Germinal center (tissue), 1 donor: ENCODE data around the gene LZTR1.
"Not testable (repeated sequence)": the region's sequence is repeated elsewhere in the genome, so short reads cannot be mapped to it uniquely, and the experiment has no call there.

ENCODE experiments used
- DNase-seq: peaks from one replicate; pipeline ENCODE4 v3.0.0; 2012; ENCODE audit warnings: mixed read lengths, low spot score

LZTR1 gene

DNA sequence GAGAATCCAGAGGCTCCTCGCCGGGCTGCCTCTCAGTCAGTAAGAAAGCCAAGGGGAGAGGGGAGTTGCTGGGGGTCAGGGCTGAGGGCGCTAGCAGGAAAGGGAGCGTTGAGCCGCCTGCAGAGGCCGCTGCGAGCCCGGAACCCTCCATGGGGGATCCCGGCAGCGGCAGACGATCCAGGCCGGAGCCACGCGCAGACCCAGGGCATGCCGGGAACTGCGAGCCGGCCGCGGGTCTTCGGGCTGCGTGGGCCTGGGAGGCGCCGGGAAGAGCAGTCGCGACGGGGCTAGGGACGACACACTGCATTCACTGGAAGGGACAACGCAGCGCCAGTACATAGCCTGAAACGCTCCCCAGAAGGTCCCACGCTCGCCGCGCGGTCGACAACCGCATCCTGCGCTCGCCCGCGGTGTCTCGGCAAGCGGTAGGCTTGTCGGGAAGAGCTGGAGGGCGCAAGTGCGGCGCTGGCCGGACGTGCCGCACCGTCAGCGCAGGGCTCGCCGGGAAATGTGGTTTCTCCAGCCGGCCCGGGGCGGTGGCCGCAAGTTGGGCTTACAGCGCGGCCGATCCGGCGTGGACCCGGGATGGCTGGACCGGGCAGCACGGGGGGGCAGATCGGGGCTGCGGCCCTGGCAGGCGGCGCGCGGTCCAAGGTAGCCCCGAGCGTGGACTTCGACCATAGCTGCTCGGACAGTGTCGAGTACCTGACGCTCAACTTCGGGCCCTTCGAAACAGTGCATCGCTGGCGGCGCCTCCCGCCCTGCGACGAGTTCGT, at the start of gene LZTR1:
Gene LZTR1, plus strand, starts transcription at position 511 of the 776 bp plus-strand sequence. Its CDS starts 75 bp downstream, at position 586.
- DNase-seq: peak; percentile 75

- no peak for DNase-seq
Observed at GRCh38 chr22:20933910-20934309, 48.2 kb upstream of the LZTR1 start.

DNA sequence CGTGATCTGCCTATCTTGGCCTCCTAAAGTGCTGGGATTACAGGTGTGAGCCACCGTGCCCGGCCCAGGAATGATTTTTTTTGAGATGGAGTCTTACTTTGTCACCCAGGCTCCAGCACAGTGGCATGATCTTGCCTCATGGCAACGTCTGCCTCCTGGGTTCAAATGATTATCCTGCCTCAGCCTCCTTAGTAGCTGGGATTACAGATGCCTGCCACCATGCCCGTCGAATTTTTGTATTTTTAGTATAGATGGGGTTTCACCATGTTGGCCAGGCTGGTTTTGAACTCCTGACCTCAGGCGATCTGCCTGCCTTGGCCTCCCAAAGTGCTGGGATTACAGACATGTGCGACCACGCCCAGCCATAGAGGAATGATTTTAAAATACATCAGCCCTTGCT, 47.0 kb upstream of the LZTR1 start:
- not testable (repeated sequence) for DNase-seq

DNA sequence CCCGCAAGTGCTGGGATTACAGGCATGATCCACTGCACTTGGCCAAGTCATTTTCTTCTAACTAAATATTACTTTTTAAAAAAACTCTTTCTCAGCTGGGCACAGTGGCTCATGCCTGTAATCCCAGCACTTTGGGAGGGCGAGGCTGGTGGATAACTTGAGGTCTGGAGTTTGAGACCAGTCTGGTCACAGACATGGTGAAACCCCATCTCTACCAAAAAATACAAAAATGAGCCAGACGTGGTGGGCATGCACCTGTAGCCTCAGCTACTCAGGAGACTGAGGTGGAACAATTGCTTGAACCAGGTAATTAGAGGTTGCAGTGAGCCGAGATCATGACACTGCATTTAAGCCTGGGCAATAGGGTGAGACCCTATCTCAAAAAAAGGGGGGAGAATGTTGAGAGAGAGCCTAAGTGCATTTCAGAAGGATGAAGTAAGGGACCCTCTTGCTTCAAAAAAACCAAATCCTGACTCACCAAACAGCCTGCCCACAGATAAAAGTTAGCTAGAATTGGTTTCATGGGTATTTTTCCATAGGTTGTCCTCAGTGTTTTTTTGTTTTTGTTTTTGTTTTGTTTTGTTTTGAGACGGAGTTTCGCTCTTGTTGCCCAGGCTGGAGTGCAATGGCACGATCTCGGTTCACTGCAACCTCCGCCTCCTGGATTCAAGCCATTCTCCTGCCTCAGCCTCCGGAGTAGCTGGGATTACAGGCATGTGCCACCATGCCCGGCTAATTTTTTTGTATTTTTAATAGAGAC, 46.1 kb upstream of the LZTR1 start:
- not testable (repeated sequence) for DNase-seq

DNA sequence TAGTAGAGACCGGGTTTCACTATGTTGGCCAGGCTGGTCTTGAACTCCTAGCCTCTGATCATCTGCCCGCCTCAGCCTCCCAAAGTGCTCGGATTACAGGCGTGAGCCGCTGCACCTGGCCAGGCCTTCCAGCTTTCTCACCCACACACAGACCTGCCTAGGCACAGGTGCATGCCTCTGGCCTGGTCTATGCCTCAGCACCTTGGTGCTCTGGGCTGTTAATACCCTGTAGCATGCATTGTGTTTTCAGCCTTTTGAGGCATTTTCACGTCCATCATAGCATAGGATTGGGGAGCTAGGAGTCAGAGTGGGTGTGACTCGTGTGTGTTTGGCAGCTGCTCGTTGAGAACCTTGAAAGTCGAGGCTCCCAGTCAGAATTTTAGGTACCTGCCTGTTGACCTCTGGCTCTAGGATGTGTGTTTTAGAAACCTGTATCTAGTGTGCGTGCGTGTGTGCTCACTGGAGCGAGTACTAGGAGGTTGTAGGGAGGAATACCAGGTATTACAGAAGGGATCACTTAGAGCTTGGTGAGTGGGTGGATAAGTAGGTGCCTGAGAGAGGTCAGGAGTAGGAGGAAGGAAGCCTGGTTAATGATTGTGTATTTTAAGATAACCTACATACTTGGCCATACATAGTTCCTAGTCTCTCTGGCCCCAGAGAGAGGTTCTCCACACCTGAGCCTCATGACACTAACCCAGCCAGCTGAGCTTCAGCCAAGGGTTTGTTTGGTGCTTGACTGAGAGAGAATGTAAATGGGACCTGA, 44.9 kb upstream of the LZTR1 start:
- no peak for DNase-seq

DNA sequence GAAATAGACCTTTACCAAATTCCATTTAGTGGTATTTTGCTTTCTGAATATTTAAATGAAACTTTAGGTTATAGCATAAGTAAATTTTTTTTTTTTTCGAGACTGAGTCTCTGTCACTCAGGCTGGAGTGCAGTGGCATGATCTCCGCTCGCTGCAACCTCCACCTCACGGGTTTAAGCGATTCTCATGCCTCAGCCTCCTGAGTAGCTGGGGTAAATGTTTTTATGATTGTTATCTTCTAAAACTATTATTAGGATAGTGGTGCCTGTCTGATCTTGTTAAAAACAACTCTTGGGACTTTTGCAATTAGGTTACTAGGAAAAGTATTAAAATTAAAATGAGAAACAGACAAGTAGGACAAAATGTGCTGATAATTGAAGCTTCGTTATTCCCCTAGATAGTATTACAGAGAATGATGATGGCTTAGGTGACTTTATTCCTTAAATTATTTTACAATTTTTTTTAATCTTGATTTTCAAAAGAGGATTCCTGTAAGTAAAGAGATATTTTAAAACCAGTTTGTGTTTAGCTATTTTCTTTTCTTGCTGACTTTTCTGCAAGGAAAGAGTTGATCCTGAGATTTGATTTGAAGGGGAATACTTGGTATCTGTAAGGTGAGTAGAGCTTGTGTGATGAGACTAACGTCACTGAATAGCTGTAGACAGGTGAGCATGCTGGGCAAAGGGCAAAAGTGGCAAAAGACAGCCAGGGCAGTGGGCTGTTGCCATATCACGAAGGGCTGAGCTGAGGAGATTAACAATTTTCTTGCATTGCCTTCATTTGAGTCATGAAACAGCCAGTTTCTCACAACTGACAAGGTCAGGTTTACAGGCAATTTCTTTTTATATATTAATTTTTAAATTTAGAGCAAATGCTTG, 44.1 kb upstream of the LZTR1 start:
- no peak for DNase-seq

GRCh38 chr22:20939457-20940185, 42.5 kb upstream of the LZTR1 start:
- DNase-seq: not testable (repeated sequence)

DNA sequence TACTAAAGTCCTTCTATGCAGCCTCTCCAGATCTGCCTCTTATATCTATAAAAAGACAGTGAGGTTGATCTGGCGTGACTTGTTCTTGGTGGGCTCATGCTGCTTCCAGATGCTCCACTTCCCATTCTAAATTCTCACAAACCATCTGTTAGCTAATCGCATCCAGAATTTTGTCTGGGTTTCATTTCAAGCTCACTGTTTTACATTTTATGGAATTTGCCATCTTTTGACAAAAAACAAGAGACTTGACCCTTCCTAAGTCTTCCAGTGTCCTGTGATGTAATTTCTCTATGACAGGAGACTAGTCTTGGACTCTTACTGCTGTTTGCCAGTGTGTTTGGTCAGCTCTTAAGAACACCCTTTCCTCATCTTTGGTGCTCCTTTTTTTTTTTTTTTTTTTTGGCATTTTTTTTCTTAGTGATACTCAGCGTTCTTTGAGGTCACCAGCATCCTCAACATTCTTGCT, 41.9 kb upstream of the LZTR1 start:
- no peak for DNase-seq

- DNase-seq: no peak
Observed at GRCh38 chr22:20940904-20941385, 41.2 kb upstream of the LZTR1 start.

- not testable (repeated sequence) for DNase-seq
Observed at GRCh38 chr22:20942203-20942902, 39.7 kb upstream of the LZTR1 start.

DNA sequence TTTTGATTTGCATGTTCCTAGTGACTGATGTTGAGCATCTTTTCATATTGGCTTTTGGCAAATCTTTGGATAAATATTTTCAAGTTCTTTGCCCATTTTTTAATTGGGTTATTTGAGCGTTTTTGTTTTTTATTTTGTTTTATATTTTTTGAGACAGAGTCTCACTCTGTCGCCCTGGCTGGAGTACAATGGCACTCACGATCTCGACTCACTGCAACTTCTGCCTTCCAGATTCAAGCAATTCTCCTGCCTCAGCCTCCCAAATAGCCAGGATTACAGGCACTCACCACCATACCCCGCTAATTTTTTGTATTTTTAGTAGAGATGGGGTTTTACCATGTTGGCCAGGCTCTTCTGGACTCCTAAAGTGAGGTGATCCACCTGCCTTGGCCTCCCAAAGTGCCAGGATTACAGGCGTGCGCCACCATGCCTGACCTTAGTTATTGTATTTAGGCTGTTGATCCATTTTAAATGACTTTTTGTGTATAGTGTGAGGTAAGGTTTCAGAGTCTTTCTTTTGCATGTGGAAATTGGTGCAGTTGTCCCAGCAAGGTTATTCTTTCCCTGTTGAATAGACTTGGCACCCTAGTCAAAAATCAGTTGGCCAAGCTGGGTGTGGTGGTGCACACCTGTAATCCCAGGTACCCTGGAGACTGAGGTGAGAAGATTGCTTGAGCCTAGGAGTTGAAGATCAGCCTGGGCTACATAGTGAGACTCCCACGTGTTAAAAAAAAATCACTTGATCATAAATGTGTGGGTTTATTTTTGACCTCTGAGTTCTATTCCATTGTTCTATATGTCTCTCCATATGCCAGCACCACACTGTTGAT, 38.8 kb upstream of the LZTR1 start:
- no peak for DNase-seq

- DNase-seq: no peak
Observed at GRCh38 chr22:20944042-20944441, 38.1 kb upstream of the LZTR1 start.

GRCh38 chr22:20945578-20945934, 36.5 kb upstream of the LZTR1 start:
- no peak for DNase-seq

DNA sequence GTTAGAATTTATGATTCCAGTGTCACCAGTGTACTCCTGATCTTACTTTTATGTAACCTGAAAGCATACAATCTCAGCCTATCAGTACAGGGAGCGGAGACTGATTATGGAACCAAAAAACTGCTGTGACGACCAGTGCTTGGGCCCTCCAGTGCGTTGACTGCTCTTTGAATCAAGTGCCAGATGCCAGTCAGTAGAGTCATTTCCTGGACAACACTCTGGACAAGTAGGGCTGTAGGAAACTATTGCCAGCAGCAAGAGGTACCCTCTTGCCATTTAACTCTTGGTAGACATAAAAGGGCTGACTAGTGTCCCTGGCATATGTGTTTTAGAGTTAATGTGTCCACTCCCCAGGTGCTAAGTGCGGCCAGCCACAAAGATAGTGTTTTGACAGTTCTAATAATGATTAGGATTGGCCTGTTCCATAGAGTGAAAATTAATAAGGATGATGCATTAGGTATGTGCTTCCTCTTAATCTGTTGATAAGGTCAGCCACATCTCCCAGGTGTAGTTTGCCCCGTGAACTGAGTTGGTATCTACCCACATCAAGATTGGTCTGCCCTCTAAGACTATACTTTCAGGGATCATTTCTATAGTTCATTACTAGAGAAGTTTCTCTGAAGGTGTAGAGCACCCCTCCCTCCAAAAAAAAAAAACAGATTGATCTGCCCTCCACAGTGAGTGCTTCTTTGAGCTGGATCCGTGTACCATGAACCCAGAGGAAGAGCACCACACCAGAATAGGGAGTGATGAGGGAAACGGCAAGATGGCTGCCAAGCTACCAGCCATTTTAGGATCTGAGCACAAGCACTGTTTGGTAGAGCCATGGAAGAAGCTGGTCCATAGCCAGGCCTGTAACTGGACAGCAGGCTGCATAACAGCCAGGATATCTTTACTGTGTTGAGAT, 35.8 kb upstream of the LZTR1 start:
- no peak for DNase-seq

GRCh38 chr22:20946991-20947390, 35.1 kb upstream of the LZTR1 start:
- no peak for DNase-seq

- DNase-seq: no peak
Observed at GRCh38 chr22:20948450-20948849, 33.6 kb upstream of the LZTR1 start.

- no peak for DNase-seq
Observed at GRCh38 chr22:20948989-20949388, 33.1 kb upstream of the LZTR1 start.

GRCh38 chr22:20949698-20950183, 32.4 kb upstream of the LZTR1 start:
- no peak for DNase-seq
